K562 (cell line): ENCODE measurements around the gene TMEM208. TPM values are rescaled to one million over a fixed set of nuclear protein-coding genes. Genes with fewer than 3 reads are reported as not detected.

Source experiments
- C11orf30 ChIP-seq: fragments of 450-650 bp; IDR thresholded peaks from 2 replicates; pipeline ENCODE4 v1.6.1; 2016; ENCODE audit warnings: low read depth, mild to moderate bottlenecking
- CEBPB ChIP-seq: fragments of 450-650 bp; IDR thresholded peaks from 2 replicates; pipeline ENCODE4 v1.6.1; 2016; ENCODE audit warnings: missing genetic modification characterization, missing compliant biosample characterization
- EP400 ChIP-seq: fragments of 450-650 bp; IDR thresholded peaks from 2 replicates; pipeline ENCODE4 v1.6.1; 2017; ENCODE audit warnings: antibody characterized with exemption, mild to moderate bottlenecking, moderate library complexity
- FIP1L1 ChIP-seq: fragments of 200-400 bp; formaldehyde crosslinking; IDR thresholded peaks from 2 replicates; pipeline ENCODE4 v1.6.1; 2018; ENCODE audit warnings: mild to moderate bottlenecking, low read depth, low read length; ENCODE audit not compliant: poor library complexity, severe bottlenecking
- FOSL1 ChIP-seq: fragments of 200-800 bp; sonication (Bioruptor generic); conservative IDR thresholded peaks from 2 replicates; pipeline ENCODE4 v1.6.1; 2016; ENCODE audit warnings: missing genetic modification characterization, missing compliant biosample characterization
- FUS ChIP-seq: fragments of 200-400 bp; formaldehyde crosslinking; optimal IDR thresholded peaks from 2 replicates; pipeline ENCODE3; 2017; ENCODE audit warnings: low read depth, low read length
- GMEB1 ChIP-seq: fragments of 250-450 bp; sonication (Bioruptor Pico); IDR thresholded peaks from 2 replicates; pipeline ENCODE4 v1.4.0; 2020; ENCODE audit warnings: mild to moderate bottlenecking
- LCOR ChIP-seq: sonication (generic); formaldehyde crosslinking; IDR thresholded peaks from 2 replicates; pipeline ENCODE4 v1.8.0; 2022; ENCODE audit warnings: mild to moderate bottlenecking, missing genetic modification reagents
- PBX2 ChIP-seq, 2 experiments: IDR thresholded peaks in 1 of 2; conservative IDR thresholded peaks in 1 of 2; 2 replicates each; pipeline ENCODE4 v1.6.1; 2016; ENCODE audit warnings: low read depth in 2 of 2, mild to moderate bottlenecking in 1 of 2, missing compliant biosample characterization in 1 of 2, missing genetic modification characterization in 1 of 2, moderate library complexity in 1 of 2
- SRSF3 ChIP-seq: fragments of 200-400 bp; formaldehyde crosslinking; IDR thresholded peaks from 2 replicates; pipeline ENCODE4 v1.6.1; 2016; ENCODE audit warnings: mild to moderate bottlenecking, low read length, moderate library complexity; ENCODE audit not compliant: insufficient read depth
- YY1 ChIP-seq, 3 experiments: IDR thresholded peaks; 2 replicates each; pipeline ENCODE4 v1.6.1; 2011; ENCODE audit warnings: low read length in 2 of 3, mild to moderate bottlenecking in 2 of 3, moderate library complexity in 2 of 3, borderline replicate concordance in 1 of 3, control low read depth in 1 of 3, low read depth in 1 of 3; ENCODE audit not compliant: insufficient read depth in 3 of 3, insufficient replicate concordance in 2 of 3, control insufficient read depth in 1 of 3, insufficient read length in 1 of 3; ENCODE audit errors: extremely low read depth in 1 of 3
- ZBTB12 ChIP-seq: fragments of 250-450 bp; sonication (Bioruptor Pico); IDR thresholded peaks from 2 replicates; pipeline ENCODE4 v1.4.0; 2020
- ZBTB43 ChIP-seq: sonication (generic); formaldehyde crosslinking; IDR thresholded peaks from 2 replicates; pipeline ENCODE4 v1.8.0; 2023; ENCODE audit warnings: mild to moderate bottlenecking, missing genetic modification reagents
- ZNF512 ChIP-seq: IDR thresholded peaks from 2 replicates; pipeline ENCODE4 v1.6.1; 2016; ENCODE audit warnings: missing genetic modification characterization, missing compliant biosample characterization
- polyA plus RNA-seq, 8 experiments: library from polyadenylated mRNA; depleted of rRNA in 4 of 8; stranded (reverse) in 5 of 8; unstranded in 3 of 8; fragments of >200 nt; fragmentation: Nextera tagmentation in 2 of 8; fragmentation: Illumina TruSeq in 1 of 8; extraction: Ambion mirVana in 2 of 8; extraction: Trizol in 1 of 8; gene quantifications; 2 replicates each; pipeline versions ENCODE4 v1.2.1 to v1.2.3, GENCODE V29; 2011 to 2014; ENCODE audit warnings: inconsistent platforms in 1 of 8, missing spikeins in 1 of 8
- total RNA-seq, 7 experiments: library from RNA; depleted of rRNA in 6 of 7; stranded (reverse); fragments of >200 nt in 6 of 7; fragmentation: Illumina TruSeq in 2 of 7; extraction: Trizol in 2 of 7; gene quantifications; 2 replicates each; pipeline versions ENCODE4 v1.2.1 to v1.2.3, GENCODE V29; 2011 to 2021; ENCODE audit warnings: low replicate concordance in 1 of 7

The TMEM208 gene
- total and polyA plus RNA-seq, 9 of the 15 experiments (the other 6 are each of a cell fraction or from before 2014, with no cell fraction given): 31.8 to 239 (median 54.3) TPM

- TF ChIP-seq PBX2 (CRISPR knock-in tag; IDR thresholded peaks at IDR 0.05; ENCODE audit: low read depth): peak; percentile 87
- peak; percentile 99 for TF ChIP-seq PBX2 (tag; conservative IDR thresholded peaks at IDR 0.05; ENCODE audit: low read depth)
- peak; percentile 61 for TF ChIP-seq FUS
- peak; percentile 70 for TF ChIP-seq ZBTB12 (CRISPR knock-in tag)
- TF ChIP-seq CEBPB (tag): peak; percentile 95
- TF ChIP-seq FIP1L1: peak; percentile 71
- 0 out of 2 replicates have a peak, but pooled peaks have one; percentile 4 for TF ChIP-seq LCOR
- TF ChIP-seq ZBTB43 (CRISPR knock-in tag): no peak
- peak in 1 of 3 experiments; percentile 16 for TF ChIP-seq YY1 (IDR thresholded peaks at IDR 0.05; ENCODE audit: borderline replicate concordance in 1 of 3, control insufficient read depth in 1 of 3, extremely low read depth in 1 of 3, insufficient read depth in 3 of 3, insufficient read length in 1 of 3, insufficient replicate concordance in 2 of 3, low read depth in 1 of 3, low read length in 2 of 3)
- TF ChIP-seq SRSF3: no peak
- no peak for TF ChIP-seq ZNF512 (tag)
- TF ChIP-seq GMEB1: peak; percentile 96
- TF ChIP-seq C11orf30: peak; percentile 38; the same call in 1 of the 2 replicates
- TF ChIP-seq EP400: peak; percentile 65; the same call in 1 of the 2 replicates
- TF ChIP-seq FOSL1: no peak
These were observed 43.1 kb upstream of the TMEM208 start, which contains the start of gene MATCAP1 (continued) for GRCh38 chr16:67183627-67184452.
